Muscle layer of duodenum (tissue), 2 donors: ENCODE data around the gene DRD4.

Experiments used
- H3K27ac ChIP-seq: one replicate; pipeline ENCODE4 v1.7.0; 2013; ENCODE audit warnings: mild to moderate bottlenecking, low read length
- H3K27me3 ChIP-seq: one replicate; pipeline ENCODE4 v1.7.0; 2013; ENCODE audit warnings: low read depth, mild to moderate bottlenecking, control low read depth, low read length
- H3K36me3 ChIP-seq, 2 donors: one replicate each; pipeline ENCODE4 v1.7.0; 2013; ENCODE audit warnings: low read length in 2 of 2, control low read depth in 1 of 2, mild to moderate bottlenecking in 1 of 2; ENCODE audit not compliant: insufficient read depth in 2 of 2, control insufficient read depth in 1 of 2
- H3K4me1 ChIP-seq, 2 donors: one replicate each; pipeline ENCODE4 v1.7.0; 2013; ENCODE audit warnings: low read length in 2 of 2, mild to moderate bottlenecking in 2 of 2, control low read depth in 1 of 2, moderate library complexity in 1 of 2; ENCODE audit not compliant: insufficient read depth in 2 of 2, control insufficient read depth in 1 of 2
- H3K4me3 ChIP-seq, 2 donors: one replicate each; pipeline ENCODE4 v1.7.0; 2013; ENCODE audit warnings: low read length in 2 of 2, low read depth in 1 of 2, mild to moderate bottlenecking in 1 of 2
- H3K9me3 ChIP-seq, 2 donors: one replicate each; pipeline ENCODE4 v1.7.0; 2013; ENCODE audit warnings: low read length in 2 of 2, control low read depth in 1 of 2, mild to moderate bottlenecking in 1 of 2; ENCODE audit not compliant: control insufficient read depth in 1 of 2
- donor health status: healthy.

DRD4 gene

DNA sequence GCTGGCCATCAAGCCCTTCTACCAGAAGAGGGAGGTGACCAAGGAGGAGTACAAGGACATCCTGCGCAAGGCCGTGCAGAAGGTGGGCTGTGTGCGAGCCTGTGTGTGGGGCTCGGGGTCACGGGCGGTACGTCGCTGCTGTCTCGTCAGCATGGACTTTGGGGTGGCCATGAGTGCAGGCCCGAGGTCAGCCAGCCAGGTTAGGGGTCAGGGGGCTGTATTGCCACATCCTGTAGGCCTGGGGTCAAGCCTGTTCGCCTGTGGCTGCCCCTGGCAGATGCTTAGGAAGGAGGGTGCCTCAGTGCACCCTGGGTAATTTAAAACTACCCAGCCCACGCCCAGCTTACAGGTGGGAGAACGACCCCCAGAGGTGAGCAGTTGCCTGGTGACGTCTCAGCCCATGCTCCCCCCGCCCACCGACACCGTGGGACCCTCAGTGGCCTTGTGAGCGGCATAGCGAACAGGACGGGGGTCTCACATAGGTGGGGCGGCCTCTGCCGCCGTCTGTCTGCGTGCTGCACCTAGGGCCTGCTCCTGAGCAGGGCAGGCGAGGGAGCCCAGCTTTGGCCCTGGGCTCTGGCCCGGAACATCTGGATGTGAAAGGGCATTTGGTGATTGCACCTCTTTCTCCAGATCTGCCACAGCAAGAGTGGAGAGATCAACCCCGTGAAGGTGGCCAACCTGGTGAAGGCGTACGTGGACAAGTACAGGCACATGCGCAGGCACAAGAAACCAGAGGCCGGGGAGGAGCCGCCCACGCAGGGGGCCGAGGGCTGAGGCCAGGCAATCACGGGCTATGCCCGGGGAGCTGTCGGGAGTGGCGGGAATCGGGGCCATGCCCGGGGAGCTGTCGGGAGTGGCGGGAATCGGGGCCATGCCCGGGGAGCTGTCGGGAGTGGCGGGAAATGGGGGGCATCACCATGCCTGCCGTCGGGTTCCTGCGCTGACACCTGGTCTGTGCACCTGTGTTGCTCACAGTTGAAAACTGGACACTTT lies 25.8 kb upstream of the DRD4 start:
- no peak overlapping the region for H3K4me3 ChIP-seq
- no peak overlapping the region for H3K27ac ChIP-seq
- no peaks in the 10 kb centered on the region for H3K27me3 ChIP-seq
- peaks cover 0 to 16% of the 10 kb centered on the region in 2 donors for H3K4me1 ChIP-seq
- no peaks in the 10 kb centered on the region for H3K9me3 ChIP-seq
- H3K36me3 ChIP-seq = peaks cover 44 to 70% of the 10 kb centered on the region in 2 donors

DNA sequence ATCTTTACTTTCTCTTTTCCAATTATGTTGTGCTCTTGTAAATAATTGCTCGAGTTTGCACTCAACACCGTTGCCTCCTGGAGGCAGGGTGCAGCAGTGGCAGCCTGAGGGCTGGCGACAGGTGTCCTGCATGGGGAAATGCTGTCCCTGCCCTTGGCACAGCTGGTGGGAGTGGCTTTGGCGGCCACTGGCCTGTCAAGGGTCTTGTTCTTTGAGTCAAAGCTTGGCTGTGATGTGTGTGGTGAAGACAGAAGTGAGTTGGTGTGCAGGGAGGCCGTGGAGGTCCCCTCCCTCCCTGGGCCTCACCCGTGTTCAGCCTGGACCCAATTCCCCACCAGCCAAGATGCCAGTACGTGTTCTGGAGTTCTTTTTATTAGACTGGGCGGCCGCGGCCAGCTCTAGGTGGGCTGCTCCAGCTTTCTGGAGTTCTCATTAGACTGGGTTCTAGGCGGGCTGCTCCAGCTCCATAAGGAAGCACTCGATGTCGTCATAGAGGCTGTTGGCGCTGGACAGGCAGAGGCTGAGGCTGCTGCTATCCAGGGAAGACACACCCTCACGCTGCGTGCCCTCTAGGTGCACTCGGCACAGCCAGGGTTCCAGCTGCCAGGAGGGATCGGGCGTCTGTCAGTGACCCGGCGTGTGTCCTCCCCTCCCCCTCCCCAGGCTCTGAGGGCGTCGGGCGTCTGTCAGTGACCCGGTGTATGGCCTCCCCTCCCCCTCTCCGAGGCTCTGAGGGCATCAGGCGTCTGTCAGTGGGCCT lies 24.7 kb upstream of the DRD4 start:
- Histone ChIP-seq H3K36me3 (peaks cover 34 to 59% of the 10 kb centered on the region in 2 donors), H3K27ac (peak overlapping the region; percentile 39), H3K27me3 (no peaks in the 10 kb centered on the region), H3K4me1 (peaks cover 0 to 16% of the 10 kb centered on the region in 2 donors), H3K9me3 (no peaks in the 10 kb centered on the region), H3K4me3 (no peak overlapping the region)

DNA sequence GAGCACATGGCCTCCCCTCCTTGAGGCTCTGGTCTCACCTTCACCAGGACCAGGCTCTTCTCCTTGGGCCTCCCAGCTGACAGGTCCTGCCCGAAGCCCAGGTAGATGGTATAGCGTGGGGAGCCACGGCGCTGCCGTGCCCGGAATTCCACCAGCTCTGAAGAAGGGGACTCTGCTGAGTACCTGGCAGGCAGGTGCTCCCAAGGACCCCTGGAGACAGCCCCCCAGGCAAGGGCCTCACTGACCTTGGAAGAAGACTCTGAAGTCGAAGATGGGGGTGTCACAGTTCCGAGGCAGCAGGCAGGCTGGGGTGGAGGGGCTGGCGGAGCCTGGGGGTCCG lies 24.1 kb upstream of the DRD4 start:
- H3K27ac ChIP-seq = peak overlapping the region; percentile 39
- H3K4me3 ChIP-seq = no peak overlapping the region
- H3K9me3 ChIP-seq = no peaks in the 10 kb centered on the region
- peaks cover 31 to 53% of the 10 kb centered on the region in 2 donors for H3K36me3 ChIP-seq
- H3K27me3 ChIP-seq = no peaks in the 10 kb centered on the region
- peaks cover 0 to 16% of the 10 kb centered on the region in 2 donors for H3K4me1 ChIP-seq

DNA sequence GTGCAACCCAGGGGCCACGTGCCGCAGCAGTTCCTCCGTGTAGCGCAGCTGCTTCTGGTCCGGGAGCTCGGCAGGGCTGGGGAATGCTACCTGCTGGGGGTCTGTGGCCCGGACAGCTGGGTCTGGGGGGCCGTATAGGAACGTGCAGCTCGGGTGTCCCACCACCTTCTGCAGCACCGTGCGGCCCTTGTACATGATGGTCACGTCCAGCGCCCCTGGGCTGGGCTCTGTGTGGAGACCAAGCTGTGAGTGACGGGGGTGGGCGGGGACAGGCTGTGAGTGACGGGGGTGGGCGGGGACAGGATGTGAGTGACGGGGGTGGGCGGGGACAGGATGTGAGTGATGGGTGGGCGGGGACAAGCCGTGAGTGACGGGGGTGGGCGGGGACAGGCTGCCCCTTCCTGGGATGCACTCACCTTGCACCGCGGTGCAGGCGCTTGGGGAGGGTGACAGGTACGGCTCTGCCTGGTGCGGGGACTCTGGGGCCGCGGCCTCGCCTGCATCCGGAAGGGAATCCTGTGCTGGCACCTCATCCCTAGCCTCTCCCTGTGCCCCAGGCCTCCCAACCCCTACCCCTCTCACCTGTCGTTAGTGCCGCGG lies 23.6 kb upstream of the DRD4 start:
- H3K4me1 ChIP-seq = peaks cover 0 to 16% of the 10 kb centered on the region in 2 donors
- H3K27ac ChIP-seq = no peak overlapping the region
- H3K27me3 ChIP-seq = no peaks in the 10 kb centered on the region
- no peak overlapping the region for H3K4me3 ChIP-seq
- H3K36me3 ChIP-seq = peaks cover 28 to 48% of the 10 kb centered on the region in 2 donors
- H3K9me3 ChIP-seq = no peaks in the 10 kb centered on the region

DNA sequence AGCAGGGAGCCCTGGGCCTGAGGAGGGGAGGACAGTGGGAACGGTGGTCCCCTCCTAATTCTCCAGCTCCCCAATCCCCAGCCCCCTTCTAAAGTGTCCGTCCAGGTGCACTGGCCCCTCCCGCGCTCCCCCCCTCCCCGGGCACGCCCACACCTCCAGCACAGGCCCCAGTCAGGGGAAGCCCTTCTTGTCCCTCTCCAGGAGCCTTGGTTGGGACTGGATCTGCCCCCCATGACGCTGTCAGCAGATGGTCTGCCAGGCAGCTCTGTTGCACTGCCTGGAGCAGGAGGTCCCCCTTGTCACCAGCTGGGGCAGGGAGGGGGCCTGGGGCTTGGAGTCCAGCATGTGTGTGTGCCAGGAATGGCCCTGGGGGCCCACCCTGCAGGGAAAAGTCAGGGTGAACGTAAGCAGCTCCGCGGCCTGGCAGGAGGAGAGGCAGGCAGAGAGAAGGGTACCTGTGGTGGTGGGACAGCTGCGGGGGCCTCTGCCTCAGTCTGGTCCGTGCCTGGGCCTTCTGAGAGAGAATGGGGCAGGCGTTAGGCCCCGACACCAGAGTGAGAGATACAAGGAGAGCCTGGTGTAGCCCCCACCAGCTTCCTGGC lies 22.9 kb upstream of the DRD4 start:
- H3K4me1 ChIP-seq = peaks cover 0 to 16% of the 10 kb centered on the region in 2 donors
- H3K9me3 ChIP-seq = no peaks in the 10 kb centered on the region
- H3K27me3 ChIP-seq = no peaks in the 10 kb centered on the region
- H3K27ac ChIP-seq = no peak overlapping the region
- H3K4me3 ChIP-seq = peak overlapping the region in 1 of 2 donors; percentile 70
- H3K36me3 ChIP-seq = peaks cover 25 to 41% of the 10 kb centered on the region in 2 donors

DNA sequence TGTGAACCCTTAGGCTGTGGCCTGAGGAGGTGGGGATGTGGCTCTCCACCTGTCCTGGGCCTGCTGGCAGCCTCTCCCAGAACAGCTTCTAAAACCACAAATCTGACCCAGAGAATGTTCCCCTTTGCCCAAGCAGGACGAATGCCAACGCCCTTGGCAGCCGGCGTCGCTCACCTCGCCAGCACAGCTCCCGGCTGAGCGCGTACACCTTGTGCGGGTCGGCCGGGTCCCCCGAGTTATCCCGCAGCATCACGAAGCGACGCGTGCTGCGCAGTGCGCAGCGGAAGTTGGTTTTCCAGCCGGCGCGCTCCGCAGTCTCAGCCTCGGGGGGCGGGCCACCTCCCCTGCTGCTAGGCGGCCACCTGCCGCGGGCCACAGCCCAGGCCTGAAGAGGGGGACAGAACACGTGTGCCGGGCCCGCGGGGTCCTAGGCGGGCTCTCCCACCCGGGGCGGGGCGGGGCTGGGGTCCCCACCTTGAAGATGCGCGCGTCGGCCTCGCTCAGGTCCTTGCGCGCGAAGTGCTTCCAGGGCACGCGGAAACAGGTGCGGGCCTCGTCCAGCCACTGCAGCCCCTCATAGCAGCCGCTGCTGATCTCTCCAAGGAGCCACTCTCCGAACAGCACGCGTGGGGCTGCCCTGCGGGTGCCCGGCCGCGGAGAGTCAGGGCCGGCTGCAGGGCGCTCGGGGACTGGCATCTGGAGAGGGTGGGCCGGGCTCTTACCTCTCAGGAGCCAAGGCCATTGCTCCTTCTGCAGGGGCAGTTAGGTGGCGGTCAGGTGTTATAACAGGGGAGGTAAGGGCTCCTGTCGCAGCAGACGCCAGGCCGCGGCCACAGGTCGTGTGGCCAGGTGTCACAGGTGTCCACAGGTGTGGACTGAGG lies 22.2 kb upstream of the DRD4 start:
- Histone ChIP-seq H3K27me3 (no peaks in the 10 kb centered on the region), H3K27ac (peak overlapping the region; percentile 87), H3K9me3 (no peaks in the 10 kb centered on the region), H3K4me1 (peaks cover 0 to 16% of the 10 kb centered on the region in 2 donors), H3K4me3 (peak overlapping the region; percentile 70 to 84), H3K36me3 (peaks cover 25 to 34% of the 10 kb centered on the region in 2 donors)

DNA sequence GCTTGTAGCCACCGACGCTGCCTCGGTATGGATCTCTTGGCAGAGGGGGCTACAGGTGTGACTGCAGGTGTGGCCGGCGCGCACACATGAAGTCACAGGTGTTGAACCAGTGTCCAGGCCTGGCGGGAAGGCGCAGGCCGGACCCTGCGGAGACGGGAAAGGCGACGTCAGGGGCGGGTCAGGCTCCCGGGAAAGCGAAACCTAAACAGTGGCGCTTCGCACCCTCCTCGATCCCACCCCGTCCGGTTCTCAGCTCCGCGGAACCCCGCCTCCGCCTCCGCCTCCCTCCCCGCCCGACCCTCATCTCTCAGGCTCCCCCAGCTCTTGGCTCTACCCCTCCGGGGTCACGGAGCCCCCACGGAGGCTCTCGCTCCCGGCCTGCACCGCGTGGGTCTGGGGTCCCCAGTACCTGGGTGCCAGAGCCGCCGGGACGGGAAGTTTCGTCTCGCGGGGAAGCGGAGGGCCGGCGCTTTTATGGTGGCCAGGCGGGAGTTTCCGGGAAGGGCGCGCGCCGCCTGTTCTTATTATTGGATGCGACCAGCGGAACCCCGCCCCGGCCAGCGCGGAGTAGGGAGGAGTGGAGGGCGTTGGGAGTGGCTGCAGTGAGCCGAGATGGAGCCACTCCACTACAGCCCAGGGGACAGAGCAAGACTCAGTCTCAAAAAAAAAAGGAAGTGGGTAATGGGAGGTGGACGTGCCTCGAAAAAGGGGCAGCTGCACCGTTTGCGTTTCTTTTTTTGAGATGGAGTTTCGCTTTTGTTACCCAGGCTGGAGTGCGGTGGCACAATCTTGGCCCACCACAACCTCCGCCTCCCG lies 21.4 kb upstream of the DRD4 start, which contains the start of gene IRF7:
IRF7 (minus strand) TSS at position 447 of the 816 bp plus-strand sequence. CDS start 586 bp downstream, outside the sequence.
- Histone ChIP-seq H3K4me3 (peak within 1 kb of the TSS; percentile 70 to 84), H3K9me3 (no peaks in the 10 kb centered on the region), H3K4me1 (peaks cover 0 to 16% of the 10 kb centered on the region in 2 donors), H3K27ac (peak within 1 kb of the TSS; percentile 87), H3K36me3 (peaks cover 21 to 25% of the 10 kb centered on the region in 2 donors), H3K27me3 (no peaks in the 10 kb centered on the region)

DNA sequence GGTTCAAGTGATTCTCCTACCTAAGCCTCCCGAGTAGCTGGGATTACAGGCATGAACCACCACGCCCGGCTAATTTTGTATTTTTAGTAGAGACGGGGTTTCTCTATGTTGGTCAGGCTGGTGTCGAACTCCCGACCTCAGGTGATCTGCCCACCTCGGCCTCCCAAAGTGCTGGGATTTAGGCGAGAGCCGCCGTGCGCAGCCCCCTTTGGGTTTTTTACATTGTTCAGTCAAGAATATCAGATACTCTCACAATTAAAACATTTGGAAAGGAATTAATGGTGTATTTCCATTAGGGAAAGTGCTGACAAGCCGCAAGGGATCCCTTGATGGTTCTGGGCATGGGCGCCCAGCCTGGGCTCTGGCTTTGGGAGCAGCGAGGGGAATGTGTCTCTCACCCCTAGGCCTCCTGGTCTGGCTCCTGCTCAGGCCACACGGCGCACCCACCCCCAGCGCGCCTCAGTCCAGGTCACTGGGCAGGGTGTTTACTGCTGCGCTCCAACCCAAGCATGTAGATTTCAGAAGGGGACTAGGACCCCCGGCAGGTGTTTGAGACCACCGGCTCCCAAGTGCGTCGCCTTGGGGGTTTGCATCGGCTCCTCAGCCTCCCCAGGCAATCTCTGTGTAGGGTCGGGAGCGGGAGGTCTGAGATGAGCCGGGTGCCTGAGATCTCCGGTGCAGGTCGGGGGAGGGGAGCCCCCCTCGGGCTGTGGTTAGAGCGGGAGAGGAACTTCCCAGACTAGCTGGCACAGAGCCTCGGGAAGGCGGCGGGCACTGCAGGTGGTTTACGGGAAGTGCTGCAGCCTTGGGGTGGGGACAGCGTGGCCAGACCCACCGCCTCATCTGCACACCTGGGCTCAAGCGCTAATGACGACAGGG lies 20.5 kb upstream of the DRD4 start:
- Histone ChIP-seq H3K27ac (no peak overlapping the region), H3K9me3 (no peaks in the 10 kb centered on the region), H3K4me3 (peak overlapping the region in 1 of 2 donors; percentile 70), H3K36me3 (peaks cover 13 to 17% of the 10 kb centered on the region in 2 donors), H3K4me1 (peaks cover 0 to 16% of the 10 kb centered on the region in 2 donors), H3K27me3 (no peaks in the 10 kb centered on the region)
